ENCODE results near the gene SEMA3C. TPM values are rescaled to one million over a fixed set of nuclear protein-coding genes. Genes with fewer than 3 reads are reported as not detected.

The SEMA3C gene
- total RNA-seq, 2 donors from 2014 or later: 41.9 to 103 TPM

DNA sequence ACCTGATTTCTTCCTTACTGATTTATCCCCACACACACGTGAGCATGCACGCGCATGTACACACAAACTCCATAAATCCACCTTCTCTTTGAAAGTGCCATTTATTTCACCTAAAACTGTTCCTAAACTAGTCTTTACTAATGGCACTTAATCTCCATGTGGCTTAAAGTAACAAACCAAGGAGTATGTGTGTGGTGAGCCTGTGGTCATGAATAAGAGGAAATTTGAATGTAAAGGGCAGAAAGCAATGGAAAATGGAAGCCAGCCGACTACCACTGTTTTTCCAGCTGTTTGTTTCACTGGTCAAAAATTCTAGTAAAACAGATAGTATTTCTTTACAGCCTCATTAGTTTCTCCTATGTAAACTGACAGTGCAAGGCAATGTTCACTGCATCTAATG lies 23.8 kb downstream of the SEMA3C start:
- Histone ChIP-seq H3K9me3 (no peaks in the 10 kb centered on the region), H3K36me3 (no peaks in the 10 kb centered on the region), H3K27me3 (no peaks in the 10 kb centered on the region), H3K9ac (ENCODE audit: low read depth in 2 of 2, low read length in 2 of 2) (no peak overlapping the region), H3K27ac (no peak overlapping the region), H3K4me1 (no peaks in the 10 kb centered on the region), H3K4me3 (no peak overlapping the region)
- intact Hi-C loops (cut with DNase I): no loop called here
- no peak for TF ChIP-seq CTCF (IDR thresholded peaks at IDR 0.05)
- DNase-seq: no peak

DNA sequence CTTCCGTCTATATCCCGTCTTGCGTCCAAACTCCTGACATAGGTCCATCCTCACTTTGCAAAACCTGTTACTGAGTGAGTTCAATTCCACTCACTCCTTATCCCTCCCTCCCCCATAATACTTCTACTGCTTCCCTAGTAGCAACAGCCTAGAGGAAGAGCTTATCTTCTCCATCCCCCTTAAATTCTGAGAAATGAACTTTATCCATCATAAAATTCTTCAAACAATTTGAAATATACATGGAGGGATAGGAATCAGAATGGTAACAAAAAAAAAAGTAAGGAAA lies 27.6 kb downstream of the SEMA3C start:
- TF ChIP-seq CTCF (IDR thresholded peaks at IDR 0.05): no peak
- no peaks in the 10 kb centered on the region for H3K36me3 ChIP-seq
- no peak overlapping the region for H3K4me3 ChIP-seq
- no peaks in the 10 kb centered on the region for H3K9me3 ChIP-seq
- H3K4me1 ChIP-seq: no peaks in the 10 kb centered on the region
- no peaks in the 10 kb centered on the region for H3K27me3 ChIP-seq
- no peak overlapping the region for H3K27ac ChIP-seq
- intact Hi-C loops (cut with DNase I): no loop called here
- H3K9ac ChIP-seq (ENCODE audit: low read depth in 2 of 2, low read length in 2 of 2): no peak overlapping the region
- DNase-seq: no peak

GRCh38 chr7:80890426-80891258 lies 28.2 kb downstream of the SEMA3C start:
- Histone ChIP-seq H3K9me3 (no peaks in the 10 kb centered on the region), H3K27ac (no peak overlapping the region), H3K27me3 (no peaks in the 10 kb centered on the region), H3K9ac (ENCODE audit: low read depth in 2 of 2, low read length in 2 of 2) (no peak overlapping the region), H3K36me3 (no peaks in the 10 kb centered on the region), H3K4me3 (no peak overlapping the region), H3K4me1 (no peaks in the 10 kb centered on the region)
- no peak for DNase-seq
- intact Hi-C loops (cut with DNase I): no loop called here
- TF ChIP-seq CTCF (IDR thresholded peaks at IDR 0.05): no peak

GRCh38 chr7:80889525-80889924 lies 29.3 kb downstream of the SEMA3C start:
- Histone ChIP-seq H3K4me3 (no peak overlapping the region), H3K27ac (no peak overlapping the region), H3K36me3 (no peaks in the 10 kb centered on the region), H3K9ac (ENCODE audit: low read depth in 2 of 2, low read length in 2 of 2) (no peak overlapping the region), H3K4me1 (no peaks in the 10 kb centered on the region), H3K9me3 (no peaks in the 10 kb centered on the region), H3K27me3 (no peaks in the 10 kb centered on the region)
- no peak for TF ChIP-seq CTCF (IDR thresholded peaks at IDR 0.05)
- intact Hi-C loops (cut with DNase I): no loop called here
- no peak for DNase-seq

GRCh38 chr7:80885757-80886156 lies 33.1 kb downstream of the SEMA3C start:
- H3K36me3 ChIP-seq: no peaks in the 10 kb centered on the region
- TF ChIP-seq CTCF (IDR thresholded peaks at IDR 0.05): no peak
- no peaks in the 10 kb centered on the region for H3K9me3 ChIP-seq
- intact Hi-C loops (cut with DNase I): no loop called here
- no peak for DNase-seq
- H3K27ac ChIP-seq: no peak overlapping the region
- H3K4me3 ChIP-seq: no peak overlapping the region
- no peaks in the 10 kb centered on the region for H3K27me3 ChIP-seq
- H3K4me1 ChIP-seq: no peaks in the 10 kb centered on the region
- no peak overlapping the region for H3K9ac ChIP-seq (ENCODE audit: low read depth in 2 of 2, low read length in 2 of 2)
